H7 (cell line): Measurements from ENCODE around the gene HTR3B. TPM values are rescaled to one million over a fixed set of nuclear protein-coding genes. Genes with fewer than 3 reads are reported as not detected.
A peak's percentile ranks its signal among the peaks of the same experiment; 100 is the strongest.

Experiments used
- DNase-seq: peaks from one replicate; pipeline ENCODE4 v3.0.0; 2012
- H3K27me3 ChIP-seq: 2 replicates; pipeline ENCODE4 v1.6.0; 2011; ENCODE audit warnings: mild to moderate bottlenecking, low read length; ENCODE audit not compliant: control insufficient read depth, insufficient read depth
- H3K36me3 ChIP-seq: replicated peaks from 2 replicates; pipeline ENCODE4 v1.5.1; 2011; ENCODE audit warnings: low read length; ENCODE audit not compliant: control insufficient read depth, insufficient read depth
- H3K4me3 ChIP-seq: 2 replicates; pipeline ENCODE4 v1.5.1; 2011; ENCODE audit warnings: low read depth, mild to moderate bottlenecking, control low read depth, low read length, moderate library complexity; ENCODE audit not compliant: insufficient read depth
- total RNA-seq: library from RNA; depleted of rRNA; stranded (reverse); fragments of >200 nt; shearing (Covaris generic); gene quantifications from 2 replicates; pipeline ENCODE4 v1.2.3, GENCODE V29; 2014

Gene HTR3B
- total RNA-seq, 1 experiment from 2014 or later: not detected

GRCh38 chr11:113949891-113950290 lies 45.3 kb downstream of the HTR3B start:
- no peak overlapping the region for H3K4me3 ChIP-seq
- H3K27me3 ChIP-seq: no peaks in the 10 kb centered on the region
- no peak for DNase-seq
- no peaks in the 10 kb centered on the region for H3K36me3 ChIP-seq

GRCh38 chr11:113951537-113951936 lies 46.9 kb downstream of the HTR3B start:
- H3K4me3 ChIP-seq: no peak overlapping the region
- DNase-seq: no peak
- H3K27me3 ChIP-seq: no peaks in the 10 kb centered on the region
- no peaks in the 10 kb centered on the region for H3K36me3 ChIP-seq

DNA sequence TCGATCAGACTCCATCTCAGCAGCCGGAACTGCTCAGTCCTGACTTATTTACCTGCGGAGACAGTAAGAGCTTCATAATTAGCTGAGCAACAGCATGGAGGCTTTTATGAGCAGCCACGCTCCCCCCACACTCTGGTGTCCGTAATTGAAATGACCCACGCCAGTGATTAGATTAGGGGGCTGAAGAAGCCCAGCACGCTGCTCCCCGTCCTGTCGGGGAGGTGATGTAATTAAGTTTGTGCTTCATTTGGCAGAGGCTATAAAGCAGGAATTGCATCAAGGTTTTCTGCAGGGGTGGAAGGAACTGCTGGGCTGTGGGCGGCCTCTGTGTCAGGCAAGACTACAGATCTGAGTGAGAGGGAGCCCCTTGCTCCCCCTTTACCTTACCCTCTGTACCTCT lies 47.5 kb downstream of the HTR3B start:
- no peaks in the 10 kb centered on the region; the same call in 1 of the 2 replicates for H3K27me3 ChIP-seq
- no peak overlapping the region for H3K4me3 ChIP-seq
- no peak for DNase-seq
- no peaks in the 10 kb centered on the region for H3K36me3 ChIP-seq

- no peaks in the 10 kb centered on the region for H3K36me3 ChIP-seq
- no peaks in the 10 kb centered on the region; the same call in 1 of the 2 replicates for H3K27me3 ChIP-seq
- no peak for DNase-seq
- H3K4me3 ChIP-seq: no peak overlapping the region
Observed at GRCh38 chr11:113952588-113952987, 48.0 kb downstream of the HTR3B start.

DNA sequence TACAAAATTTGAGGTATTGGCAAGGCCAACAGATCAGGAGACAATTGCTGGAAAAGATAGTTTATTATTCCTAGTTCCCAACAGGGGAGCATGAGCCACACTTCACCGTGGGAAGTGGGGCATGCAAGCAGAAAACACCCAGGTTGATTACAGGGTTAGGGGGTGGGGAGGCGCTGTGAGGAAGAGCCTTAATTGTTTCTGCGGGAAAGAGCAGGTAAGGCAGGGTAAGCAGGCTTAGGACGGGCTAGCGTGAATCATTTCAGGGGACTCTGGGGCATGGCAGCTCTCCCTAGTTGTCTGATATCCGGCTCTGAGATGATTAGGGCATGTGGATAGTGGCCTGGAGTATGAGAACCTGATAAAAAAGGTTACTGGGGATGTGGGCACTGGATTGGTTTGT lies 49.6 kb downstream of the HTR3B start:
- H3K4me3 ChIP-seq: no peak overlapping the region
- no peaks in the 10 kb centered on the region; the same call in 1 of the 2 replicates for H3K27me3 ChIP-seq
- H3K36me3 ChIP-seq: no peaks in the 10 kb centered on the region
- DNase-seq: no peak

DNA sequence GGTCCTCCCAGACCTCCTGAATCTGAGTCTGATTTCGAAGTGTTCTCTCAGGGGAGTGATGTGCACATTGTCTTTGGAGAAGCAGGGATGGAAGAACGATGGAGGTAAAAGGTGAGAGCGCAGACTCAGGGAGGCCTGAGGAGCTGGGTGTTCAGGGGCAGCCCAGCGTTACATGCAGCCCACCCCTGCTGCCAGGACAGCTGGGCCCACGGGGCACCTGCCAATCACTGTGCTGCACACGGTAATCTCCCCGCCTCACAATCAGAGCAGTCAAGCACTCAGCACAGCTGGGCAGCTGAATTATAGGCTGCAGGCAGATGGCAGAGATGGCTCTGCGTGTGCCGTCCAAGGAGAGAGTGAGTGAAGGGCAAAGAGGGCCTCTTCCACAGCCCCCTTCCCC lies 52.4 kb downstream of the HTR3B start:
- H3K36me3 ChIP-seq: no peaks in the 10 kb centered on the region
- no peaks in the 10 kb centered on the region; the same call in 1 of the 2 replicates for H3K27me3 ChIP-seq
- no peak overlapping the region for H3K4me3 ChIP-seq
- DNase-seq: no peak

DNA sequence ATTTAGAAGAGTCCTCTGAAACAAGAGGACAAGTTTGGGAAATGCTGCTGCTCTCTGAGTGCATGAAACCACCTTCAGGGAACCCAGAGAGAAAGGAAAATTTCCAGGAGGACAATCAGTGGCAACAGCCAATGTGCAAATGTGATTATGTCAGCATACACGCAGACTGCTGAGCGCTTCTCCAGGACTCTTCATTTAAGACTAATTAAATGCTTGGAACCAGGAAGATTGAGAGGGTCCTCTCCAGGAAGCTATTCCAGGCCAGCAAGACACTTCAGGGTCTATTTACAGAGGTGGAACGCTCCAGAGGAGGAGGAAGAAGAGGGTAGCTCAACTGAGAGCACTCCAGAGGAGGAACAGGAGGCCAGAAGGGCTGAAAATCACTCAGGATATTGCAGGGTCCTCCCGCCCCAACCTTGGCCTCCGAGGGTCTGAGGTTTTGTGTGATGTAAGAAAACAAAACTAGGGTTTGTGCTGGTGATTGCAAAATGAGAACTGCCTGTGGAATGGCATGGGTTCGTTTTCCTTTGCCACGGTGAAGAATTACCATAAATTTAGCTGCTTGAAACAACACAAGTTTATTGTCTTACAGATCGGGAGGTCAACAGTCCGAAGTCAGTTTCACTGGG lies 56.2 kb downstream of the HTR3B start:
- Histone ChIP-seq H3K27me3 (no peaks in the 10 kb centered on the region; the same call in 1 of the 2 replicates), H3K4me3 (no peak overlapping the region), H3K36me3 (no peaks in the 10 kb centered on the region)
- no peak for DNase-seq

DNA sequence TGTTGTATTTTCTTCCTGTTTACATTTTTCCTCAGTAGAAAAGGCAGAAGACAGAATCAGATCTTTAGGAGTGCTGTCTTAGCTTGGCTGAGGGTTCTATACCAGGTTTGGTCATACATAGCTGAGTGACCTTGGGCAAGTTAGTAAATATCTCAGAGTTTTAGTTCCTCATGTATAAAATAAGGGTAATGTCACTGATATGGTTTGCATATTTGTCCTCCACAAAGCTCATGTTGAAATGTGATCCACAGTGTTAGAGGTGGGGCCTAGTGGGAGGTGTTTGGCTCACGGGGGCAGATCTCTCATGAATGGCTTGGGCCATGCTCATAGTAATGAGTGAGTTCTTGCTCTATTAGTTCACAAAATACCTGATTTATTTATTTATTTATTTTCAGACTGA lies 62.8 kb downstream of the HTR3B start:
- Histone ChIP-seq H3K36me3 (no peaks in the 10 kb centered on the region), H3K4me3 (no peak overlapping the region), H3K27me3 (no peaks in the 10 kb centered on the region)
- DNase-seq: no peak

- Histone ChIP-seq H3K27me3 (peaks cover 2% of the 10 kb centered on the region; the same call in 1 of the 2 replicates), H3K4me3 (no peak overlapping the region), H3K36me3 (no peaks in the 10 kb centered on the region)
- no peak for DNase-seq
Observed at GRCh38 chr11:113971506-113972195, 67.1 kb downstream of the HTR3B start.

GRCh38 chr11:113974741-113975470 lies 70.3 kb downstream of the HTR3B start, which contains the start of gene HTR3A:
Gene HTR3A (plus strand): TSS chr11:113975108. CDS start chr11:113975326, 218 bp downstream.
- Histone ChIP-seq H3K36me3 (no peaks in the 10 kb centered on the region; the same call in 1 of the 2 replicates), H3K4me3 (peak within 1 kb of the TSS; percentile 20; the same call in 1 of the 2 replicates), H3K27me3 (peaks cover 2% of the 10 kb centered on the region; the same call in 1 of the 2 replicates)
- DNase-seq: peak; percentile 88

- Histone ChIP-seq H3K27me3 (peaks cover 2% of the 10 kb centered on the region; the same call in 1 of the 2 replicates), H3K36me3 (no peaks in the 10 kb centered on the region; the same call in 1 of the 2 replicates), H3K4me3 (no peak overlapping the region)
- DNase-seq: no peak
Observed at GRCh38 chr11:113977071-113977490, 72.5 kb downstream of the HTR3B start.

GRCh38 chr11:113977701-113978100 lies 73.1 kb downstream of the HTR3B start:
- no peak for DNase-seq
- peaks cover 2% of the 10 kb centered on the region; the same call in 1 of the 2 replicates for H3K27me3 ChIP-seq
- H3K36me3 ChIP-seq: no peaks in the 10 kb centered on the region; the same call in 1 of the 2 replicates
- no peak overlapping the region for H3K4me3 ChIP-seq

DNA sequence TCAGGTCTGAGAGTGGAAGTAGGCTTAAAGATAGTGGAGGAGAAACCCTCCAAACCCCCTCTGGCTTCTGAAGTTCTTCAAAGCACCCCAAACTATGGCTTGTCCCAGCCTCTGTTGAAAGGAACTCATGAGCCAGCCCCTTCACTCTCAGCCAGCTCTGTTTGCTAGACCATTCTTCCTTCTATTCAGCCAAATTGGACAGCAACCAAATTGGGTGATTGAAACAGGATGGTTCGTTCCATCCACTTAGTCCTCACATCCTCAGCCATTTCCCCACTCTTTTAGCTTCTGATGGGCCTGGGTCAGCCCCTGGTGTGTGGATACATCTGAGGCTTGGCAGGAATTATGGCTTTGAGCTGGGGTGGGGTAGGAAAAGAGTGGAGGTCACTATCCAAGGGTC lies 74.8 kb downstream of the HTR3B start:
- no peaks in the 10 kb centered on the region; the same call in 1 of the 2 replicates for H3K36me3 ChIP-seq
- no peak for DNase-seq
- H3K4me3 ChIP-seq: no peak overlapping the region
- peaks cover 2% of the 10 kb centered on the region; the same call in 1 of the 2 replicates for H3K27me3 ChIP-seq

GRCh38 chr11:113980785-113981184 lies 76.2 kb downstream of the HTR3B start:
- no peaks in the 10 kb centered on the region; the same call in 1 of the 2 replicates for H3K36me3 ChIP-seq
- DNase-seq: no peak
- H3K27me3 ChIP-seq: no peaks in the 10 kb centered on the region; the same call in 1 of the 2 replicates
- H3K4me3 ChIP-seq: no peak overlapping the region
